Activated T-helper 1 cell treated with anti-CD3 and anti-CD28 coated beads, Interleukin-2, amount 50 U/mL, for 16 hours (primary cell): ENCODE measurements around the gene PCBP4.
"Not testable (repeated sequence)": the region's sequence is repeated elsewhere in the genome, so short reads cannot be mapped to it uniquely, and the experiment has no call there.

Experiments
- DNase-seq, 2 donors: peaks; one replicate each; pipeline ENCODE4 v3.0.0-alpha.2; 2020; ENCODE audit warnings: low read depth in 1 of 2, low spot score in 1 of 2

The PCBP4 gene

GRCh38 chr3:51941463-51941797 is 25.8 kb downstream of the PCBP4 start:
- DNase-seq: no peak

- no peak for DNase-seq
Observed at GRCh38 chr3:51940648-51941462, 26.4 kb downstream of the PCBP4 start.

- DNase-seq: no peak
Observed at GRCh38 chr3:51938780-51939425, 28.4 kb downstream of the PCBP4 start.

GRCh38 chr3:51937611-51938450 is 29.4 kb downstream of the PCBP4 start:
- no peak for DNase-seq

- no peak for DNase-seq
Observed at GRCh38 chr3:51937014-51937413, 30.2 kb downstream of the PCBP4 start.

- no peak for DNase-seq
Observed at GRCh38 chr3:51935886-51936755, 31.1 kb downstream of the PCBP4 start.

GRCh38 chr3:51934991-51935885 is 32.0 kb downstream of the PCBP4 start:
- DNase-seq: no peak

GRCh38 chr3:51934139-51934850 is 33.0 kb downstream of the PCBP4 start:
- DNase-seq: no peak

GRCh38 chr3:51933471-51934138 is 33.6 kb downstream of the PCBP4 start:
- DNase-seq: no peak

- DNase-seq: no peak
Observed at GRCh38 chr3:51932471-51933370, 34.5 kb downstream of the PCBP4 start.

GRCh38 chr3:51931756-51932155 is 35.5 kb downstream of the PCBP4 start:
- no peak for DNase-seq

- DNase-seq: no peak
Observed at GRCh38 chr3:51930439-51930838, 36.8 kb downstream of the PCBP4 start.

- DNase-seq: no peak
Observed at GRCh38 chr3:51929420-51930003, 37.7 kb downstream of the PCBP4 start.

GRCh38 chr3:51928981-51929380 is 38.3 kb downstream of the PCBP4 start:
- DNase-seq: not testable (repeated sequence)

- no peak for DNase-seq
Observed at GRCh38 chr3:51928438-51928837, 38.8 kb downstream of the PCBP4 start.

- DNase-seq: no peak
Observed at GRCh38 chr3:51927061-51927977, 39.9 kb downstream of the PCBP4 start.
